GM23338 (cell line): ENCODE results near the gene DNM2. TPM values are rescaled to one million over a fixed set of nuclear protein-coding genes. Genes with fewer than 3 reads are reported as not detected.

ENCODE experiments used
- ATAC-seq: fragments of 200-7000 bp; cut with Tn5 transposase; 3 replicates; pipeline ENCODE4 v1.9.1; 2020
- DNase-seq: peaks from one replicate; pipeline ENCODE4 v3.0.0-alpha.2; 2015; ENCODE audit warnings: low spot score
- H2AFZ ChIP-seq: fragments of 200-600 bp; sonication (generic); 2 replicates; pipeline ENCODE4 v1.8.0; 2016; ENCODE audit warnings: antibody characterized with exemption, mild to moderate bottlenecking, moderate library complexity
- H3F3A ChIP-seq: fragments of 200-600 bp; sonication (generic); replicated peaks from 2 replicates; pipeline ENCODE4 v1.8.0; 2017; ENCODE audit warnings: antibody characterized with exemption, mixed run types, low read depth
- H3K27ac ChIP-seq: fragments of 200-600 bp; sonication (generic); 2 replicates; pipeline ENCODE4 v1.6.1; 2016; ENCODE audit warnings: low read depth
- H3K27me3 ChIP-seq: fragments of 200-600 bp; sonication (generic); 2 replicates; pipeline ENCODE4 v1.8.0; 2016; ENCODE audit warnings: mild to moderate bottlenecking, mixed run types, moderate library complexity; ENCODE audit not compliant: insufficient read depth
- H3K36me3 ChIP-seq: fragments of 200-600 bp; sonication (generic); 2 replicates; pipeline ENCODE4 v1.8.0; 2016; ENCODE audit warnings: mild to moderate bottlenecking; ENCODE audit not compliant: insufficient read depth
- H3K4me1 ChIP-seq: fragments of 200-600 bp; sonication (generic); 2 replicates; pipeline ENCODE4 v1.8.0; 2016; ENCODE audit warnings: mild to moderate bottlenecking, moderate library complexity; ENCODE audit not compliant: insufficient read depth
- H3K4me2 ChIP-seq: fragments of 200-600 bp; sonication (generic); 2 replicates; pipeline ENCODE4 v1.7.1; 2017; ENCODE audit warnings: mixed run types
- H3K4me3 ChIP-seq: fragments of 200-600 bp; sonication (generic); 2 replicates; pipeline ENCODE4 v1.6.1; 2016; ENCODE audit warnings: mixed run types
- H3K79me2 ChIP-seq: fragments of 200-600 bp; sonication (generic); replicated peaks from 2 replicates; pipeline ENCODE4 v1.8.0; 2017; ENCODE audit warnings: mild to moderate bottlenecking; ENCODE audit not compliant: insufficient read depth
- H3K9me2 ChIP-seq: fragments of 200-600 bp; sonication (generic); 2 replicates; pipeline ENCODE4 v1.8.0; 2017; ENCODE audit not compliant: insufficient read depth
- H4K20me1 ChIP-seq: fragments of 200-600 bp; sonication (generic); replicated peaks from 2 replicates; pipeline ENCODE4 v1.8.0; 2017; ENCODE audit warnings: mild to moderate bottlenecking; ENCODE audit not compliant: insufficient read depth
- H3K27ac Mint-ChIP-seq: 2 replicates; pipeline ENCODE4 v1.8.0; 2020; ENCODE audit warnings: inconsistent platforms, mild to moderate bottlenecking, moderate library complexity, mixed read lengths
- H3K27me3 Mint-ChIP-seq: 3 replicates; pipeline ENCODE4 v1.8.0; 2022; ENCODE audit warnings: low read depth, mild to moderate bottlenecking, moderate library complexity, mixed read lengths, inconsistent platforms; ENCODE audit not compliant: insufficient read depth, poor library complexity
- H3K36me3 Mint-ChIP-seq: 3 replicates; pipeline ENCODE4 v1.8.0; 2021; ENCODE audit warnings: low read depth, mild to moderate bottlenecking, inconsistent platforms, moderate library complexity, mixed read lengths
- H3K4me1 Mint-ChIP-seq: 3 replicates; pipeline ENCODE4 v1.8.0; 2020; ENCODE audit warnings: mild to moderate bottlenecking, inconsistent platforms, mixed read lengths
- H3K4me3 Mint-ChIP-seq: 3 replicates; pipeline ENCODE4 v1.8.0; 2021; ENCODE audit warnings: moderate library complexity, mild to moderate bottlenecking, inconsistent platforms, mixed read lengths
- H3K9me3 Mint-ChIP-seq: 3 replicates; pipeline ENCODE4 v1.8.0; 2020; ENCODE audit warnings: moderate library complexity, mild to moderate bottlenecking, inconsistent platforms, mixed read lengths
- CREB1 ChIP-seq: fragments of 250-450 bp; sonication (Bioruptor Pico); IDR thresholded peaks from 2 replicates; pipeline ENCODE4 v1.5.0; 2020; ENCODE audit warnings: low read depth, mild to moderate bottlenecking, moderate library complexity
- CTCF ChIP-seq, 2 experiments: fragments of 200-600 bp in 1 of 2; sonication (generic) in 1 of 2; conservative IDR thresholded peaks; 2 replicates each; pipeline versions ENCODE4 v1.5.1 to v1.6.1; 2016 to 2017; ENCODE audit warnings: antibody characterized with exemption in 2 of 2, low read depth in 2 of 2, mild to moderate bottlenecking in 2 of 2, moderate library complexity in 1 of 2
- ETS1 ChIP-seq: IDR thresholded peaks from 2 replicates; pipeline ENCODE4 v1.6.1; 2016; ENCODE audit warnings: antibody characterized with exemption
- EZH2 ChIP-seq: fragments of 200-600 bp; sonication (generic); IDR thresholded peaks from one replicate; pipeline ENCODE4 v1.8.0; 2017; ENCODE audit warnings: antibody characterized with exemption, mild to moderate bottlenecking, low read depth; ENCODE audit not compliant: unreplicated experiment
- EZH2phosphoT487 ChIP-seq: fragments of 200-600 bp; sonication (generic); IDR thresholded peaks from one replicate; pipeline ENCODE4 v1.8.1; 2018; ENCODE audit warnings: antibody characterized with exemption; ENCODE audit not compliant: unreplicated experiment
- NANOG ChIP-seq: IDR thresholded peaks from 2 replicates; pipeline ENCODE4 v1.6.1; 2016; ENCODE audit warnings: antibody characterized with exemption, borderline replicate concordance
- REST ChIP-seq: IDR thresholded peaks from one replicate; pipeline ENCODE4 v1.6.1; 2018; ENCODE audit warnings: antibody characterized with exemption; ENCODE audit not compliant: unreplicated experiment
- ZNF462 ChIP-seq: fragments of 250-450 bp; sonication (Bioruptor Pico); IDR thresholded peaks from 2 replicates; pipeline ENCODE4 v1.5.0; 2020; ENCODE audit warnings: mild to moderate bottlenecking, moderate library complexity
- polyA plus RNA-seq: library from polyadenylated mRNA; unstranded; fragments of >200 nt; fragmentation: Nextera tagmentation; extraction: Ambion mirVana; gene quantifications from 2 replicates; pipeline ENCODE4 v1.2.1, GENCODE V29; 2016
- total RNA-seq: library from RNA; depleted of rRNA; stranded (reverse); fragments of >200 nt; shearing (Covaris generic); gene quantifications from 2 replicates; pipeline ENCODE4 v1.2.3, GENCODE V29; 2014

The DNM2 gene
- total and polyA plus RNA-seq, 2 experiments from 2014 or later: 40.7 to 138 TPM

GRCh38 chr19:10828981-10829821 lies 111.3 kb downstream of the DNM2 start (continued):
- TF ChIP-seq ZNF462 (no peak), CTCF (conservative IDR thresholded peaks at IDR 0.05; ENCODE audit: low read depth in 2 of 2) (peak; percentile 37 to 67), CREB1 (CRISPR knock-in tag) (peak; percentile 38)

GRCh38 chr19:10829967-10830366 lies 112.1 kb downstream of the DNM2 start:
- DNase-seq: no peak
- Histone ChIP-seq H3K4me2 (no peak overlapping the region), H3K27ac (no peak overlapping the region), H3K79me2 (no peaks in the 10 kb centered on the region), H3K36me3 (0 out of 2 replicates have a peak, but pooled peaks cover 3% of the 10 kb centered on the region), H3K4me1 (no peaks in the 10 kb centered on the region), H3K9me2 (no peaks in the 10 kb centered on the region), H3K27me3 (no peaks in the 10 kb centered on the region), H2AFZ (no peak overlapping the region), H3F3A (peaks cover 7% of the 10 kb centered on the region; the same call in 1 of the 2 replicates), H3K4me3 (no peak overlapping the region), H4K20me1 (peaks cover 3% of the 10 kb centered on the region; the same call in 1 of the 2 replicates)
- ATAC-seq: no peak
- Mint-ChIP-seq H3K4me1 (no peaks in the 10 kb centered on the region), H3K9me3 (no peaks in the 10 kb centered on the region; the same call in 2 of the 3 replicates), H3K36me3 (peaks cover 35% of the 10 kb centered on the region), H3K27me3 (peaks cover 2% of the 10 kb centered on the region), H3K4me3 (no peak overlapping the region), H3K27ac (no peak overlapping the region)
- no peak for TF ChIP-seq CTCF (conservative IDR thresholded peaks at IDR 0.05; ENCODE audit: low read depth in 2 of 2)
- no peak for TF ChIP-seq EZH2
- TF ChIP-seq NANOG: no peak
- TF ChIP-seq ETS1: no peak
- no peak for TF ChIP-seq REST
- TF ChIP-seq EZH2phosphoT487: no peak
